ENCODE results near the gene WDR53.
"Not testable (repeated sequence)": the region's sequence is repeated elsewhere in the genome, so short reads cannot be mapped to it uniquely, and the experiment has no call there.

Gene WDR53

GRCh38 chr3:196514913-196515621, 53.3 kb downstream of the WDR53 start, which contains the start of gene SMCO1:
Gene SMCO1 (minus strand): TSS chr3:196515346. CDS start chr3:196515209, 137 bp downstream.
- no peak for DNase-seq

GRCh38 chr3:196514350-196514716, 54.0 kb downstream of the WDR53 start:
- DNase-seq, result no peak

GRCh38 chr3:196513697-196514349, 54.5 kb downstream of the WDR53 start:
- no peak for DNase-seq

GRCh38 chr3:196511646-196512425, 56.5 kb downstream of the WDR53 start:
- DNase-seq, result not testable (repeated sequence)

GRCh38 chr3:196511108-196511507, 57.2 kb downstream of the WDR53 start:
- not testable (repeated sequence) for DNase-seq

GRCh38 chr3:196506687-196507086, 61.7 kb downstream of the WDR53 start:
- DNase-seq, result no peak

- DNase-seq, result no peak
Observed at GRCh38 chr3:196504556-196504955, 63.8 kb downstream of the WDR53 start.
